HG03571 (cell line): ENCODE data around the gene FAM237B.
"Not testable (repeated sequence)": the region's sequence is repeated elsewhere in the genome, so short reads cannot be mapped to it uniquely, and the experiment has no call there.

Experiments
- ATAC-seq: cut with Tn5 transposase; IDR thresholded peaks from one replicate; pipeline ENCODE4 v1.9.1; 2021; ENCODE audit not compliant: unreplicated experiment

Gene FAM237B

GRCh38 chr7:90320801-90321494 is at the start of gene FAM237B:
Gene FAM237B, minus strand, starts transcription at chr7:90321304. Its CDS starts 1,556 bp downstream, at chr7:90319748.
- ATAC-seq, result no peak

- ATAC-seq, result no peak
Measured at GRCh38 chr7:90351987-90352386, 30.9 kb upstream of the FAM237B start.

GRCh38 chr7:90350032-90350431 is 28.9 kb upstream of the FAM237B start:
- ATAC-seq, result not testable (repeated sequence)

- no peak for ATAC-seq
Measured at GRCh38 chr7:90349305-90349704, 28.2 kb upstream of the FAM237B start.

- no peak for ATAC-seq
Measured at GRCh38 chr7:90347759-90348158, 26.7 kb upstream of the FAM237B start.

GRCh38 chr7:90346336-90347125 is 25.4 kb upstream of the FAM237B start, which contains the start of gene GTPBP10:
Gene GTPBP10, plus strand, starts transcription at chr7:90346716. Its CDS starts 26 bp downstream, at chr7:90346742.
- ATAC-seq, result peak; percentile 98

- peak; percentile 11 for ATAC-seq
Measured at GRCh38 chr7:90345595-90346335, 24.7 kb upstream of the FAM237B start.

GRCh38 chr7:90345016-90345415 is 23.9 kb upstream of the FAM237B start:
- ATAC-seq, result no peak

- no peak for ATAC-seq
Measured at GRCh38 chr7:90337106-90337505, 16.0 kb upstream of the FAM237B start.

- ATAC-seq, result not testable (repeated sequence)
Measured at GRCh38 chr7:90334926-90335325, 13.8 kb upstream of the FAM237B start.

- no peak for ATAC-seq
Measured at GRCh38 chr7:90334193-90334843, 13.2 kb upstream of the FAM237B start.

- ATAC-seq, result no peak
Measured at GRCh38 chr7:90326500-90326899, 5.4 kb upstream of the FAM237B start.

- no peak for ATAC-seq
Measured at GRCh38 chr7:90322837-90323236, 1.7 kb upstream of the FAM237B start.

- no peak for ATAC-seq
Measured at GRCh38 chr7:90320418-90320800, 695 bp downstream of the FAM237B start.

GRCh38 chr7:90320014-90320413 is 1.1 kb downstream of the FAM237B start:
- no peak for ATAC-seq

GRCh38 chr7:90313907-90314306 is 7.2 kb downstream of the FAM237B start:
- ATAC-seq, result no peak

- ATAC-seq, result no peak
Measured at GRCh38 chr7:90312745-90313144, 8.4 kb downstream of the FAM237B start.

GRCh38 chr7:90311175-90311574 is 9.9 kb downstream of the FAM237B start:
- ATAC-seq, result no peak

- no peak for ATAC-seq
Measured at GRCh38 chr7:90309872-90310271, 11.2 kb downstream of the FAM237B start.

- no peak for ATAC-seq
Measured at GRCh38 chr7:90303241-90303640, 17.9 kb downstream of the FAM237B start.
